Vagina (tissue), 2 donors: ENCODE results near the gene GAN.

Source experiments
- POLR2A ChIP-seq, 2 donors: fragments of 450-650 bp; IDR thresholded peaks; one replicate each; pipeline ENCODE4 v1.6.1; 2017; ENCODE audit warnings: antibody characterized with exemption in 2 of 2, mild to moderate bottlenecking in 2 of 2, moderate library complexity in 2 of 2
- POLR2AphosphoS5 ChIP-seq, 2 donors: sonication (generic); formaldehyde crosslinking; IDR thresholded peaks; one replicate each; pipeline ENCODE4 v1.9.0; 2017; ENCODE audit warnings: antibody characterized with exemption in 2 of 2, mild to moderate bottlenecking in 2 of 2, low read depth in 1 of 2; ENCODE audit not compliant: insufficient read depth in 1 of 2
- TF ChIP-seq, protein P1 (sequence below), 3 experiments: fragments of 450-650 bp in 2 of 3; fragments of 200-600 bp in 1 of 3; sonication (generic) in 1 of 3; IDR thresholded peaks; one replicate each; pipeline ENCODE4 v1.5.1; 2017 to 2019; ENCODE audit warnings: antibody characterized with exemption in 3 of 3, mild to moderate bottlenecking in 2 of 3, moderate library complexity in 2 of 3

DNA sequence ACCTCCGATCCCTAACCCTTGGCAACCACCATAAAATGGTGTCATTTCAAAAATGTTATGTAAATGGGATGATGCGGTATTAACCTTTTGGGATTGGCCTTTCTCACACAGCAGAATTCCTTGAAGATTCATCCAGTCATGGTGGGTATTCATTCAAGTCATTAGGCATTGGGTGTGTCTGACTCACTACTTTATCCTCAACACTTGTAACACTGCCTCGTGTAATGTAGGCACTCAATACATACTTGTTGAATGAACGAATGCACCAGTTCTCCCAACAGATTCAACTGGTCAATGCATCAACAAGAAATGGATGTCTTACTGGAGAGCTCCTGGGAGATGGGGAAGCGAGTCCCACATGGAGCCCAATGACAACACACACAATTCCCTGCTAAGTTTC lies 21.8 kb upstream of the GAN start:
- TF ChIP-seq, protein P1, sequence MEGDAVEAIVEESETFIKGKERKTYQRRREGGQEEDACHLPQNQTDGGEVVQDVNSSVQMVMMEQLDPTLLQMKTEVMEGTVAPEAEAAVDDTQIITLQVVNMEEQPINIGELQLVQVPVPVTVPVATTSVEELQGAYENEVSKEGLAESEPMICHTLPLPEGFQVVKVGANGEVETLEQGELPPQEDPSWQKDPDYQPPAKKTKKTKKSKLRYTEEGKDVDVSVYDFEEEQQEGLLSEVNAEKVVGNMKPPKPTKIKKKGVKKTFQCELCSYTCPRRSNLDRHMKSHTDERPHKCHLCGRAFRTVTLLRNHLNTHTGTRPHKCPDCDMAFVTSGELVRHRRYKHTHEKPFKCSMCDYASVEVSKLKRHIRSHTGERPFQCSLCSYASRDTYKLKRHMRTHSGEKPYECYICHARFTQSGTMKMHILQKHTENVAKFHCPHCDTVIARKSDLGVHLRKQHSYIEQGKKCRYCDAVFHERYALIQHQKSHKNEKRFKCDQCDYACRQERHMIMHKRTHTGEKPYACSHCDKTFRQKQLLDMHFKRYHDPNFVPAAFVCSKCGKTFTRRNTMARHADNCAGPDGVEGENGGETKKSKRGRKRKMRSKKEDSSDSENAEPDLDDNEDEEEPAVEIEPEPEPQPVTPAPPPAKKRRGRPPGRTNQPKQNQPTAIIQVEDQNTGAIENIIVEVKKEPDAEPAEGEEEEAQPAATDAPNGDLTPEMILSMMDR (IDR thresholded peaks at IDR 0.05) = no peak
- no peak for TF ChIP-seq POLR2AphosphoS5 (IDR thresholded peaks at IDR 0.05; ENCODE audit: insufficient read depth in 1 of 2, low read depth in 1 of 2)
- TF ChIP-seq POLR2A (IDR thresholded peaks at IDR 0.05) = no peak
